ENCODE measurements around the gene VSIG10L. TPM values are rescaled to one million over a fixed set of nuclear protein-coding genes. Genes with fewer than 3 reads are reported as not detected.
A peak's percentile ranks its signal among the peaks of the same experiment; 100 is the strongest.

Gene VSIG10L
- polyA plus RNA-seq, 6 donors from 2014 or later = 0.40 to 1.3 (median 0.84) TPM; not detected in 1

GRCh38 chr19:51316688-51317087, 25.3 kb downstream of the VSIG10L start:
- H3K27ac Mint-ChIP-seq = peak overlapping the region in 1 of 6 donors; percentile 22
- DNase-seq (no peak), ATAC-seq (ENCODE audit: low read depth in 2 of 2) (no peak)
- H3K36me3 Mint-ChIP-seq = peaks cover 5 to 11% of the 10 kb centered on the region in 2 donors
- no peak overlapping the region for H3K4me3 Mint-ChIP-seq
- H3K27me3 Mint-ChIP-seq = peaks cover 47 to 54% (median 50%) of the 10 kb centered on the region in 3 donors
- H3K4me1 Mint-ChIP-seq = peaks cover 9 to 16% (median 14%) of the 10 kb centered on the region in 3 donors
- peaks cover 1 to 17% (median 8%) of the 10 kb centered on the region in 7 donors for H3K9me3 Mint-ChIP-seq

- peak within 1 kb of the TSS in 1 of 8 donors; percentile 12 for H3K4me3 Mint-ChIP-seq
- H3K36me3 Mint-ChIP-seq = peaks cover 5 to 33% of the 10 kb centered on the region in 2 donors
- no peak for DNase-seq
- peaks cover 47 to 69% (median 67%) of the 10 kb centered on the region in 3 donors for H3K27me3 Mint-ChIP-seq
- peaks cover 9 to 26% (median 14%) of the 10 kb centered on the region in 3 donors for H3K4me1 Mint-ChIP-seq
- peak within 1 kb of the TSS in 1 of 6 donors; percentile 86 for H3K27ac Mint-ChIP-seq
- H3K9me3 Mint-ChIP-seq = peaks cover 4 to 42% (median 23%) of the 10 kb centered on the region in 7 donors
- ATAC-seq (ENCODE audit: low read depth in 2 of 2) = no peak
These were observed 30.3 kb downstream of the VSIG10L start, which contains the start of gene IGLON5 for GRCh38 chr19:51311351-51312257. Gene IGLON5, plus strand, starts transcription at chr19:51311644. Its CDS starts 204 bp downstream, at chr19:51311848.

- DNase-seq (no peak), ATAC-seq (ENCODE audit: low read depth in 2 of 2) (no peak)
- Mint-ChIP-seq H3K27ac (no peak overlapping the region), H3K9me3 (peaks cover 7 to 74% (median 42%) of the 10 kb centered on the region in 7 donors), H3K36me3 (peaks cover 6 to 31% of the 10 kb centered on the region in 2 donors), H3K4me1 (peaks cover 0 to 10% (median 0%) of the 10 kb centered on the region in 3 donors), H3K27me3 (peaks cover 38 to 55% (median 50%) of the 10 kb centered on the region in 3 donors), H3K4me3 (no peak overlapping the region)
These were observed 36.5 kb downstream of the VSIG10L start for GRCh38 chr19:51305479-51305878.

GRCh38 chr19:51301266-51301665, 40.7 kb downstream of the VSIG10L start:
- no peak overlapping the region for H3K4me3 Mint-ChIP-seq
- ATAC-seq (ENCODE audit: low read depth in 2 of 2) = no peak
- no peak for DNase-seq
- H3K27me3 Mint-ChIP-seq = peaks cover 22 to 35% (median 24%) of the 10 kb centered on the region in 3 donors
- peaks cover 6 to 7% of the 10 kb centered on the region in 2 donors for H3K36me3 Mint-ChIP-seq
- H3K4me1 Mint-ChIP-seq = no peaks in the 10 kb centered on the region
- peaks cover 7 to 41% (median 20%) of the 10 kb centered on the region in 7 donors for H3K9me3 Mint-ChIP-seq
- no peak overlapping the region for H3K27ac Mint-ChIP-seq

- Mint-ChIP-seq H3K9me3 (peaks cover 0 to 11% (median 3%) of the 10 kb centered on the region in 7 donors), H3K27ac (no peak overlapping the region), H3K27me3 (peaks cover 17 to 51% (median 50%) of the 10 kb centered on the region in 3 donors), H3K36me3 (no peaks in the 10 kb centered on the region), H3K4me3 (no peak overlapping the region), H3K4me1 (peaks cover 0 to 4% (median 0%) of the 10 kb centered on the region in 3 donors)
- DNase-seq (no peak), ATAC-seq (ENCODE audit: low read depth in 2 of 2) (no peak)
These were observed 44.5 kb downstream of the VSIG10L start for GRCh38 chr19:51297406-51297805.

GRCh38 chr19:51296336-51297093, 45.4 kb downstream of the VSIG10L start:
- Mint-ChIP-seq H3K4me1 (peaks cover 0 to 4% (median 0%) of the 10 kb centered on the region in 3 donors), H3K27ac (no peak overlapping the region), H3K36me3 (no peaks in the 10 kb centered on the region), H3K27me3 (peaks cover 17 to 51% (median 48%) of the 10 kb centered on the region in 3 donors), H3K9me3 (peaks cover 0 to 2% (median 0%) of the 10 kb centered on the region in 7 donors), H3K4me3 (no peak overlapping the region)
- no peak for DNase-seq
- no peak for ATAC-seq (ENCODE audit: low read depth in 2 of 2)

- no peak for ATAC-seq (ENCODE audit: low read depth in 2 of 2)
- Mint-ChIP-seq H3K27me3 (peaks cover 17 to 48% (median 43%) of the 10 kb centered on the region in 3 donors), H3K9me3 (peaks cover 0 to 2% (median 0%) of the 10 kb centered on the region in 7 donors), H3K4me3 (peak overlapping the region in 1 of 8 donors; percentile 60), H3K36me3 (no peaks in the 10 kb centered on the region), H3K4me1 (peaks cover 0 to 4% (median 0%) of the 10 kb centered on the region in 3 donors), H3K27ac (peak overlapping the region in 1 of 6 donors; percentile 69)
- no peak for DNase-seq
These were observed 46.4 kb downstream of the VSIG10L start for GRCh38 chr19:51295382-51296126.

DNA sequence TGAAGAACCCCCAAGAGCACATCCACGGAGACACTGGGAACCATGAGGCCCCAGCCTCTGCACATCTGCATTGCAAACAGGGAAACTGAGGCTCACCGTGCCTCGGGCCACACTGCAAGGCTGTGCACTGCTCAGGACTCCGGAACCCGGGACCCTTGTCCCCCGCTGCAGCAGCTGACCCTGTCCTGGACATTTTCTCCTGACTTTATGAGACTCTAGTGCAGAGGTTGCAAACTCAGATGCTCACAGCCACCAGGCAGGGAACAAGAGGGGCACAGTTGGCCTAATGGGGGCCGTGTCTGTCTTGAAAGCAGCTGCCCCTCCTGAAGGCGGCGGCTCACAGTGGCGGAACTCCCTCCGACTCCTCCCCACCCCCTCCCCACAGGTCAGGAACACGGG, 47.0 kb downstream of the VSIG10L start:
- DNase-seq (no peak), ATAC-seq (ENCODE audit: low read depth in 2 of 2) (no peak)
- H3K36me3 Mint-ChIP-seq = no peaks in the 10 kb centered on the region
- no peak overlapping the region for H3K27ac Mint-ChIP-seq
- peaks cover 13 to 48% (median 44%) of the 10 kb centered on the region in 3 donors for H3K27me3 Mint-ChIP-seq
- no peak overlapping the region for H3K4me3 Mint-ChIP-seq
- H3K9me3 Mint-ChIP-seq = peaks cover 0 to 4% (median 0%) of the 10 kb centered on the region in 7 donors
- peaks cover 0 to 4% (median 0%) of the 10 kb centered on the region in 3 donors for H3K4me1 Mint-ChIP-seq

DNA sequence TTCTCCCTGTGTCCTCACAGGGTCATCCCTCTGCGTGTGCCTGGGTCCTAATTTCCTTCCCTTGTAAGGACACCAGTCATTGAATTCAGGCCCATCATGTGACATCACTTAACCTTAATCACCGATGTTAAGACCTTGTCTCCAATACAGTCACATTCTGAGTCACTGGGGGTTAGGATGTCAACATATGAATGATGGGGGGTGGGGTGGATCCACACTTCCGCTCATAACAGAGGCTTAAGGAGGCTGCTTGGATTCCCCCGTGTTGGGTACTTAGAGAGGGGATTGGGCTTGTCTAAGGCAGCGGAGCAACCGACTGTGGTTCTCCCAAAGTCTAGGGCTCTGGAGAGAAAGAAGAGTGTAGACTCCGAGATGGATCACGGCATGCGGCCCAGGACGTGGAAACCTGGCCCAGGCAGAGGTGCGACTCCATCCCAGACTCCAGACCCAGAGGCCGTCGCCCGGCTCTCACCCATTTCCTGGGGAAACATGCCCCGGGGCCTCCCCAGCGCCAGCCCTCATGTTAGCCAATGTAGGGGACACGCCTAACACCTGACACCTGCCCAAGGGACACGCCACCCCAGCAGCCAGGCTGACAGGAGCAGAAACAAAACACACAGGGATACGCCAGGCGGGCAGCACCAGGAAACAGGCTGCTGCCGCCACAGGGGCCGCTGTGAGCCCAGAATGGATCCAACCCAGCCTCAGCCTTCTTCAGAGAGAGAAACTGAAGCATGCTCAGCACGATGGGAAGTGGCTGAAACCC, 47.5 kb downstream of the VSIG10L start:
- Mint-ChIP-seq H3K9me3 (peaks cover 0 to 4% (median 0%) of the 10 kb centered on the region in 7 donors), H3K36me3 (no peaks in the 10 kb centered on the region), H3K4me1 (peaks cover 0 to 4% (median 0%) of the 10 kb centered on the region in 3 donors), H3K27me3 (peaks cover 13 to 48% (median 44%) of the 10 kb centered on the region in 3 donors), H3K27ac (no peak overlapping the region), H3K4me3 (no peak overlapping the region)
- no peak for ATAC-seq (ENCODE audit: low read depth in 2 of 2)
- DNase-seq = no peak

GRCh38 chr19:51293571-51294210, 48.2 kb downstream of the VSIG10L start:
- peaks cover 0 to 4% (median 0%) of the 10 kb centered on the region in 7 donors for H3K9me3 Mint-ChIP-seq
- H3K27me3 Mint-ChIP-seq = peaks cover 13 to 48% (median 44%) of the 10 kb centered on the region in 3 donors
- no peaks in the 10 kb centered on the region for H3K36me3 Mint-ChIP-seq
- no peak for DNase-seq
- ATAC-seq (ENCODE audit: low read depth in 2 of 2) = no peak
- peaks cover 0 to 4% (median 0%) of the 10 kb centered on the region in 3 donors for H3K4me1 Mint-ChIP-seq
- H3K4me3 Mint-ChIP-seq = no peak overlapping the region
- peak overlapping the region in 1 of 6 donors; percentile 26 for H3K27ac Mint-ChIP-seq

- Mint-ChIP-seq H3K36me3 (no peaks in the 10 kb centered on the region), H3K4me3 (no peak overlapping the region), H3K27me3 (peaks cover 9 to 44% (median 42%) of the 10 kb centered on the region in 3 donors), H3K9me3 (peaks cover 0 to 4% (median 0%) of the 10 kb centered on the region in 7 donors), H3K4me1 (peaks cover 0 to 4% (median 0%) of the 10 kb centered on the region in 3 donors), H3K27ac (peak overlapping the region in 2 of 6 donors; percentile 24 to 71)
- ATAC-seq (ENCODE audit: low read depth in 2 of 2) (no peak), DNase-seq (no peak)
These were observed 49.0 kb downstream of the VSIG10L start for GRCh38 chr19:51292971-51293370.
